Spinal cord (tissue), 10 donors: ENCODE measurements around the gene RO60. TPM values are rescaled to one million over a fixed set of nuclear protein-coding genes. Genes with fewer than 3 reads are reported as not detected.
"Not testable (repeated sequence)": the region's sequence is repeated elsewhere in the genome, so short reads cannot be mapped to it uniquely, and the experiment has no call there.

Experiments
- DNase-seq, 6 donors: peaks; one replicate each; pipeline versions ENCODE4 v3.0.0 to v3.0.0-alpha.2; 2013 to 2015; ENCODE audit warnings: low spot score in 6 of 6, low read depth in 4 of 6
- H3K27ac ChIP-seq: one replicate; pipeline ENCODE4 v1.5.1; 2013; ENCODE audit warnings: low read depth, low read length, control low read depth
- H3K27me3 ChIP-seq: one replicate; pipeline ENCODE4 v1.6.1; 2013; ENCODE audit warnings: low read length; ENCODE audit not compliant: control insufficient read depth, insufficient read depth
- H3K36me3 ChIP-seq: one replicate; pipeline ENCODE4 v1.6.1; 2013; ENCODE audit warnings: low read length; ENCODE audit not compliant: control insufficient read depth, insufficient read depth
- H3K4me1 ChIP-seq: one replicate; pipeline ENCODE4 v1.6.1; 2013; ENCODE audit warnings: low read length; ENCODE audit not compliant: control insufficient read depth, insufficient read depth
- H3K4me3 ChIP-seq: one replicate; pipeline ENCODE4 v1.5.1; 2013; ENCODE audit warnings: low read depth, low read length, control low read depth
- H3K9me3 ChIP-seq: one replicate; pipeline ENCODE4 v1.6.1; 2013; ENCODE audit warnings: low read length; ENCODE audit not compliant: control insufficient read depth, insufficient read depth
- WGBS: methylation state at CpG from one replicate; pipeline ENCODE4 v1.1.5; 2013; ENCODE audit warnings: missing lambda C conversion rate; ENCODE audit not compliant: insufficient coverage; 5-methylcytosine and 5-hydroxymethylcytosine counted together
- polyA plus RNA-seq, 2 donors: library from polyadenylated mRNA; unstranded; fragments of 120-200 nt; gene quantifications; one replicate each; pipeline ENCODE4 v1.2.1, GENCODE V29; 2013; ENCODE audit not compliant: insufficient read length in 2 of 2
- total RNA-seq, 2 donors: library from RNA; depleted of rRNA in 1 of 2; stranded (reverse); fragments of 120-200 nt in 1 of 2; fragments of >200 nt in 1 of 2; gene quantifications; one replicate each; pipeline versions ENCODE4 v1.2.3 to v1.2.4, GENCODE V29; 2013 to 2014
- donor health status: healthy.

RO60 gene
- total and polyA plus RNA-seq, 4 donors = 26.8 to 254 (median 90.4) TPM

DNA sequence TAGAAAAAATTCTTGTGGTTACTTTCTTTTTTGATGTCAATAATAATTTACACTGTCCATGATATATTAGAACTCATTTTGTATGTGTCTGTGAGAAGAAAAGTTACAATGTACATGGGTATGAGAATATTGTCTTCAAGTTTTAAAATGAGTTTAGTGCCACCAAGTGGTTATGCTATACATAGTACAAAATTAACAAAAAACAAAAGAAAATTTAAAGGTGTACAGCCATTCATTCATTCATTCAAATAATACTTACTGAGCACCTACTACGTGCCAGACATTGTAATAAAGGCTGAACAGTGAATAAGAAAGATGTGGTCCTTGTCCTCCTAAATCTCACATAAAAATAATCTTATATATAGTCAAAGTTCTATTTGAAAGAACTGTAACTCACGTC is 28.0 kb upstream of the RO60 start:
- Histone ChIP-seq H3K36me3 (peaks cover 3% of the 10 kb centered on the region), H3K27ac (no peak overlapping the region), H3K9me3 (no peaks in the 10 kb centered on the region), H3K4me1 (no peaks in the 10 kb centered on the region), H3K27me3 (no peaks in the 10 kb centered on the region), H3K4me3 (no peak overlapping the region)
- no CpG with 5 or more reads among the region's 2 CpGs for WGBS
- peak in 1 of 6 donors; percentile 53 for DNase-seq

DNA sequence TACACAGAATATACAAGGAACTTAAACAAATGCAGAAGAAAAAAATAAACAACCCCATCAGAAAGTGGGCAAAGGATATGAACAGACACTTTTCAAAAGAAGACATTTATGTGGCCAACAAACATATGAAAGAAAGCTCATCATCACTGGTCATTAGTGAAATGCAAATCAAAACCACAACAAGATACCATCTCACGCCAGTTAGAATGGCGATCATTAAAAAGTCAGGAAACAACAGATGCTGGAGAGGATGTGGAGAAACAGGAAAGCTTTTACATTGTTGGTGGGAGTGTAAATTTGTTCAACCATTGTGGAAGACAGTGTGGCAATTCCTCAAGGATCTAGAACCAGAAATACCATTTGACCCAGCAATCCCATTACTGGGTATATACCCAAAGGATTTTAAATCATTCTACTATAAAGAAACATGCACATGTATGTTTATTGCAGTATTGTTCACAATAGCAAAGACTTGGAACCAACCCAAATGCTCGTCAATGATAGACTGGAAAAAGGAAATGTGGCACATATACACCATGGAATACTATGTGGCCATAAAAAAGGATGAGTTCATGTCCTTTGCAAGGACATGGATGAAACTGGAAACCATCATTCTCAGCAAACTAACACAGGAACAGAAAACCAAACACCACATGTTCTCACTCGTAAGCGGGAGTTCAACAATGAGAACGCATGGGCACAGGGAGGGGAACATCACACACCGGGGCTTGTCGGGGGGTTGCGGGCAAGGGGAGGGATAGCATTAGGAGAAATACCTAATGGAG is 26.6 kb upstream of the RO60 start:
- H3K9me3 ChIP-seq, H3K4me1 ChIP-seq, DNase-seq, H3K27me3 ChIP-seq, H3K27ac ChIP-seq, H3K36me3 ChIP-seq, H3K4me3 ChIP-seq: not testable (repeated sequence)
- WGBS = no CpG with 5 or more reads among the region's 9 CpGs

DNA sequence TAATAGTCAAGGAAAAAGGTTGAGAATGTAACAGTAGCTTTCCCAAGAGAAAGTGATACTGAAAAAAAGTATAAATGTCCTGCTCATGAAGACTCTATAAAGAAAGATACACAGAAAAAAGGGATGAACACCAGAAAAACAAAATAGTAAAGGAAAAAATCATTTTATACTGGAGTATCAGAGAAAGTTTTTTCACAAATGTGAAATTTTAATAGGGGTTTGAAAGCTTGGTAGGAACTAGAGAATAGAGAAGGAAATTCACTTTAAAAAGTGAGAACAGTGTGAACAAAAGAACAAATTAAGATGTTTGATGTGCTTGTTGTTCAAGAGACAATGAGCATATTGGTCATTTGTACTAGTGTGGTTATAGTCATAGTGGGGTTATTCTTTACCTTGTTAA is 25.8 kb upstream of the RO60 start:
- Histone ChIP-seq H3K9me3 (no peaks in the 10 kb centered on the region), H3K4me3 (no peak overlapping the region), H3K27me3 (no peaks in the 10 kb centered on the region), H3K36me3 (no peaks in the 10 kb centered on the region), H3K27ac (no peak overlapping the region), H3K4me1 (no peaks in the 10 kb centered on the region)
- DNase-seq = no peak

DNA sequence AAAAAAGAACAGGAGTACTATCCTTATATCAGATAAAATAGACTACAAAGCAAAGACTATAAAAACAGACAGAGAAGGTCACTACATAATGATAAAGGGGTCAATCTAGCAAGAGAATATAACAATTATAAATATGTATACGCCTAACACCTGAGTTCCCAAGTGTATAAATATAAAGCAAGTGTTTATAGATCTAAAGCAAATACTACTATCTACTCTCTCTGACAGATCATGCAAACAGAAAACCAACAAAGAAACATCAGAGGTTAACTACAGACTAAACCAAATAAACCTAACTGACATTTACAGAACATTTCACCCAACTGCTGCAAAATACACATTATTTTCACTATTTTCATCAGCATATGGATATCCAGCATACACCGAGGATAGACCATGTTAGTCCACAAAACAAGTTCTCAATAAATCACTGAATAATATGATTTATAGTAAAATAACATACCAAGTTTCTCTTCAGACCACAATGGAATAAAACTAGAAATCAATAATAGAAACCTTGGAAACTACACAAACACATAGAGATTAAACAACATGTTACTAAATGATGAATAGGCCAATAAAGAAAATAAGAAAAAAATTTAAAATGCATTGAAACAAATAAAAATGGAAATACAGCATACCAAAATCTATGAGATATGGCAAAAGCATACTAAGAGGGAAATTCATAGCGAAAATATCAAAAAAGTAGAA is 22.9 kb upstream of the RO60 start:
- Histone ChIP-seq H3K9me3 (no peaks in the 10 kb centered on the region), H3K4me3 (no peak overlapping the region), H3K27me3 (no peaks in the 10 kb centered on the region), H3K27ac (no peak overlapping the region), H3K4me1 (no peaks in the 10 kb centered on the region), H3K36me3 (no peaks in the 10 kb centered on the region)
- no CpG with 5 or more reads among the region's 3 CpGs for WGBS
- no peak for DNase-seq

DNA sequence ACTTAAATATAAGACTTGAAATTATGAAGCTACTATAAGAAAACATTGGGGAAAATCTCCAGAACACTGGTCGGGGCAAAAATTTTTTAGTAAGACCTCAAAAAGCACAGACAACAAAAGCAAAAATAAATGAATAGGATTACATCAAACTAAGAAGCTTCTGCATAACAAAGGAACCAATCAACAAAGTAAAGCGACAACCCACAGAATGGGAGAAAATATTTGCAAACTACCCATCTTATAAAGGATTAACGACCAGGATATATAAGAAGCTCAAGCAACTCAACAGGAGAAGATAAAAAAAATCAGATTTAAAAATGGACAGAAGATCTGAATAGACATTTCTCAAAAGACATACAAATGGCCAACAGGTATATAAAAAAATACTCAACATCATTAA is 19.4 kb upstream of the RO60 start:
- H3K4me3 ChIP-seq = no peak overlapping the region
- DNase-seq = no peak
- no CpG with 5 or more reads among the region's 3 CpGs for whole genome bisulfite sequencing

DNA sequence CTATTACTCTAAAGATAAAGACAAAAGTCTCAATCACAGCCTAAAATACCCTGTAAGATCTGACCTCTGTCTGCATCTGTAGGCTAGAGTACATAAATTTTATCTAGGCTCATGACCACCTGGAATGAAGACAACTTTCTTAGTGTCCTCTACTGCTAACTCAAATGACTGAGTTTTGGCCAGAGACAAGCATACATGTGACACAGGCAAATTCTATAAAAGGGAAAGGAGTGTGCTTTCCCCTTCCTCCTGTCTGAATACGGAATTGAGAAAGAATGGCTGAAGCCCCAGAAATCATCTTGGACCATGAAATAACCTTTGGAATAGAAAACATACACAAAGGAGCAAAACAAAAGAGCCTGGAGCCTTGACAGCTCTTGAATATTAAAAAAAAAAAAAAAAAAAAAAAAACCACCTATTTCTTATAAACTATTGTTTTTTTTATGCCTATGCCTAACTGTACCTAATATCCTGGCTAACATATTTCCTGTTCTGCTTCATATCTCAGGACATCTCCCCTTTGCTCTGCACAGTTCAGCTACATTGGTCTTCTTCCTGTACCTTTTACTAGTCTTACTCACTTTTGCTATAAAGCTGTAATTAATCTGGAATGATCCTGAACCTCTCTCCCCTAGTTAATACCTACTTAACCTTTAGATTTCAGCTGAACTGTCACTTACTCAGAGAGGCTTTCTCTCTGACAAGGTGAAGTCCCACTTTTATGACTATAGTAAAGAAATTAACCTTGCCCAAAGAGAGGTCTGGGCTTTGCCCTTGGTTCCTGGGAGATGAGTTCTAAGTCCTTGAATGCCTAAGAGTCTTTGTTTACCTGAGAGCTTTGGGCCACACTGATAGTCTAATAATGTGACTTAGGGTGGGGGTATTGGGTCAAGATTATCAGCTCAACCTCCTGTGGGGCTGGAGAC is 16.4 kb upstream of the RO60 start:
- Histone ChIP-seq H3K4me3 (no peak overlapping the region), H3K36me3 (no peaks in the 10 kb centered on the region), H3K27me3 (no peaks in the 10 kb centered on the region), H3K27ac (no peak overlapping the region), H3K4me1 (no peaks in the 10 kb centered on the region), H3K9me3 (no peaks in the 10 kb centered on the region)
- WGBS = no CpG with 5 or more reads among the region's 1 CpG
- no peak for DNase-seq

More for the DNA sequence above, 19.4 kb upstream of the RO60 start:
- H3K9me3 ChIP-seq = no peaks in the 10 kb centered on the region
- no peaks in the 10 kb centered on the region for H3K36me3 ChIP-seq
- no peaks in the 10 kb centered on the region for H3K27me3 ChIP-seq
- H3K4me1 ChIP-seq = no peaks in the 10 kb centered on the region
- no peak overlapping the region for H3K27ac ChIP-seq

DNA sequence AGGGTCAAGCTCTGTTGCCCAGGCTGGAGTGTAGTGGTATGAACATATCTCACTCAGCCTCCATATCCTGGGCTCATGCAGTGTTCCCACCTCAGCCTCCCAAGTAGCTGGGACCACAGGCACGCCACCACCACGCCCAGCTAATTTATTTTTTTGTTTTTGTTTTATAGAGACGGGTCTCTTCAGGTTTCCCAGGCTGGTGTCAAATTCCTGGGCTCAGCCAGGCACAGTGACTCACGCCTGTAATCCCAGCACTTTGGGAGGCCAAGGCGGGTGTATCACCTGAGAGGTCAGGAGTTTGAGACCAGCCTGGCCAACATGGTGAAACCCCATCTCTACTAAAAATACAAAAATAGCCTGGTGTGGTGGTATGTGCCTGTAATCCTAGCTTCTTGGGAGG is 10.5 kb upstream of the RO60 start:
- H3K36me3 ChIP-seq = peaks cover 12% of the 10 kb centered on the region
- not testable (repeated sequence) for H3K4me1 ChIP-seq, H3K27ac ChIP-seq, H3K9me3 ChIP-seq, DNase-seq, H3K27me3 ChIP-seq, H3K4me3 ChIP-seq
- WGBS = 94% methylated on average over 2 of the region's 5 CpGs

DNA sequence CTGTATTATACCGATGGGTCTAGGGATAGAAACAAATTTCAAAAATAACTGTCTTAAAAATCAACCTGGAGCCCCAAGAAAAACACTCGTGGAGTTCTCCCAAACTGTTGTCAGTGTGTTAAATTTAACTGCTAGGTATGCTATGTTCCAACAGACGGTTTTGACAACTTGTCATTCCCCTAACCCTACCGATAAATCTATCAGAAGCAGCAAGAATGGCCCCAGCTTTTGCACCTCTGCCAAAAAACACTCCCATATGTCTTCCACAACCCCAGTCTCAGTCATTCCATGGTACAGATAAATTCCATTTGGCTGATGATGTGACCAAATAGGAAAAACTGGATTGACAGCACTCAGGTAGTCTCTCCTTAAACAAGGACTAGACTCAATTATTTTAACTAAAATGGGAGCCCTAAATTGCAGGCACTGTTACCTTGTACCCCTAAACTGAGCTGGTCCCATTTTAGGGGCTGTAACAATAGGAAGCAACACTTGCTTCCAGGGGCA is 5.2 kb upstream of the RO60 start:
- Histone ChIP-seq H3K9me3 (no peaks in the 10 kb centered on the region), H3K27ac (no peak overlapping the region), H3K4me1 (peaks cover 11% of the 10 kb centered on the region), H3K36me3 (peaks cover 7% of the 10 kb centered on the region), H3K27me3 (no peaks in the 10 kb centered on the region), H3K4me3 (no peak overlapping the region)
- no peak for DNase-seq
- 80% methylated on average over 2 of the region's 4 CpGs for WGBS

DNA sequence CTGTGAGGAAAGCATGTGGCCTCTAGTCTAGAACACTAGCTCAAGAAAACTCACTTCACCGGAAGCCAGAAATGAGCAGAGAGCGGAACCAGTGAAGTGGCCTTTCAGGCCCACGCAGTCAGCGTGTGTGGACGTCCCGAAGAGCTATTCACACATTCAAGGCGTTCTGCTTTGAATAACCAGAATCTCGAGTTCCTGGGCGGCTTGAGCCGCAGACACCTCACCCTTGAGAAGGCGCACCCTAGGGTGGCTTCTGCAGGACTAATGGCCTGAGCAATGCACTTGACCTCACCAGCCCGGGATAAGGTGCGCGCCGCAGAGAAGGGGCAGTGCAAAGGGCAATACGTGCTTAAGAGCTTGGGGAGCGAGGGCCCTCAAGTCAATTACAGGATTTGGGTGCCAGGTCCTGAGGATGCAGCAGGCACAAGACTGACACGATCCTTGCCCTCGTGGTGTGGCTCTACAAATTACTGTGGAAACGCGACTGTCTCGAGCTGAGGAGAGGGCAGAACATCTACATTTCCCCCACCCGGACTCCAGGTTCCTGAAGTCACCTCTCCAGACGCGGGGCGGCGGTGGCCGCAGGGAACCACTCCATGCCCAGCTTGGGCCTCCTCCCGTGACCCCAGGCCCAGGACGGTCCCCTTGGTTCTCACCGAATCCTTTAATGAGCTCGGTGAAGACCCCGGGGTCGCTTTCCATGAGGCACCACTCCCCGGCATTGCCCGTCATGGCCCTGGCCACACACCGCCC is 707 bp upstream of the RO60 start:
- H3K4me1 ChIP-seq = peaks cover 11% of the 10 kb centered on the region
- peak in 5 of 6 donors; percentile 9 to 49 (median 38) for DNase-seq
- peak overlapping the region; percentile 100 for H3K27ac ChIP-seq
- H3K36me3 ChIP-seq = no peaks in the 10 kb centered on the region
- WGBS = 1% methylated on average over 35 of the region's 37 CpGs
- peak overlapping the region; percentile 100 for H3K4me3 ChIP-seq
- no peaks in the 10 kb centered on the region for H3K27me3 ChIP-seq
- no peaks in the 10 kb centered on the region for H3K9me3 ChIP-seq
